ENCODE data around the gene POP4. TPM values are rescaled to one million over a fixed set of nuclear protein-coding genes. Genes with fewer than 3 reads are reported as not detected.

The POP4 gene
- total and polyA plus RNA-seq, 2 of the 8 experiments (the other 6 are each of a cell fraction or from before 2014, with no cell fraction given), result 29.1 to 41.5 TPM

GRCh38 chr19:29567366-29567915 is 38.6 kb upstream of the POP4 start:
- peaks cover 0 to 4% of the 10 kb centered on the region in 2 experiments for H4K20me1 ChIP-seq (replicated peaks in 1 of 2; ENCODE audit: control insufficient read depth in 1 of 2, insufficient read depth in 2 of 2, low read length in 2 of 2)
- no peak overlapping the region for H2BK5ac ChIP-seq (ENCODE audit: low read depth, low read length)
- no peak overlapping the region for H3K27ac ChIP-seq (ENCODE audit: low read depth, low read length)
- no peaks in the 10 kb centered on the region for H3K36me3 ChIP-seq (ENCODE audit: control insufficient read depth in 2 of 4, insufficient read depth in 4 of 4, low read length in 3 of 4)
- no peak for DNase-seq (ENCODE audit: low read depth in 1 of 2, low spot score in 2 of 2)
- no peak overlapping the region for H3K4me3 ChIP-seq (ENCODE audit: extremely low read depth in 1 of 4, insufficient read depth in 2 of 4, low read depth in 3 of 4, low read length in 4 of 4)
- H3K4me2 ChIP-seq (ENCODE audit: insufficient read depth in 1 of 2, low read depth in 2 of 2, low read length in 2 of 2), result no peak overlapping the region
- CTCF ChIA-PET (ENCODE audit: partially characterized antibody), result interaction anchor here (1.0 kb wide), 1 partner anchor 10 kb away, joined by 3 read pairs; no protein-coding TSS in a partner anchor
- no peak overlapping the region for H3K56ac ChIP-seq (replicated peaks; ENCODE audit: insufficient read length, low read depth, low read length)
- H2BK120ac ChIP-seq (replicated peaks; ENCODE audit: low read depth, low read length), result no peak overlapping the region
- H2BK12ac ChIP-seq (ENCODE audit: low read depth, low read length), result no peak overlapping the region
- H4K8ac ChIP-seq (ENCODE audit: extremely low read depth, insufficient read depth, low read length), result peak overlapping the region; percentile 79; the same call in 1 of the 2 replicates
- TF ChIP-seq JUND (IDR thresholded peaks at IDR 0.05; ENCODE audit: low read length), result no peak
- no peak for TF ChIP-seq CBX5 (IDR thresholded peaks at IDR 0.05; ENCODE audit: low read depth, low read length)
- no peaks in the 10 kb centered on the region for H3K79me2 ChIP-seq (ENCODE audit: control insufficient read depth in 1 of 2, insufficient read depth in 2 of 2, low read length in 2 of 2)
- H3K9ac ChIP-seq (replicated peaks in 1 of 4; ENCODE audit: extremely low read depth in 1 of 4, low read depth in 3 of 4, low read length in 3 of 4), result no peak overlapping the region
- no peak overlapping the region for H4K91ac ChIP-seq (replicated peaks; ENCODE audit: insufficient read length, low read length)
- FAIRE-seq, result no peak
- no peak overlapping the region for H2AK5ac ChIP-seq (ENCODE audit: low read depth, low read length)
- H3K18ac ChIP-seq (ENCODE audit: extremely low read depth, low read length), result no peak overlapping the region
- H3K23ac ChIP-seq (ENCODE audit: insufficient read length), result no peak overlapping the region
- H3K79me1 ChIP-seq (ENCODE audit: low read depth, low read length), result no peaks in the 10 kb centered on the region
- no peak overlapping the region for H3K4ac ChIP-seq (replicated peaks; ENCODE audit: insufficient read length, low read depth, low read length)
- H3K4me1 ChIP-seq (replicated peaks in 1 of 4; ENCODE audit: control insufficient read depth in 3 of 4, insufficient read depth in 4 of 4, low read length in 3 of 4), result peaks cover 0 to 10% (median 0%) of the 10 kb centered on the region in 4 experiments; a peak in 3 of 7 replicates
- no peaks in the 10 kb centered on the region; a peak in 1 of 7 replicates for H3K27me3 ChIP-seq (replicated peaks in 1 of 4; ENCODE audit: control insufficient read depth in 3 of 4, extremely low read depth in 1 of 4, insufficient read depth in 3 of 4, low read length in 3 of 4)
- 89% methylated on average over 1 of the region's 2 CpGs; no CpG with 5 or more reads in 1 of the 2 experiments for WGBS, 2 experiments (ENCODE audit: extremely low coverage in 1 of 2, insufficient coverage in 1 of 2, insufficient read length in 1 of 2, insufficient replicate concordance in 2 of 2, low coverage in 1 of 2, low lambda C conversion rate in 2 of 2, missing lambda C conversion rate in 1 of 2)
- H3K14ac ChIP-seq (ENCODE audit: insufficient read length), result no peak overlapping the region
- no peaks in the 10 kb centered on the region for H3K9me3 ChIP-seq (ENCODE audit: insufficient read depth in 2 of 2, low read depth in 1 of 2, low read length in 1 of 2)
- no peak overlapping the region for H2BK15ac ChIP-seq (ENCODE audit: low read length)
- no peak overlapping the region for H4K5ac ChIP-seq (ENCODE audit: insufficient read length, low read depth, low read length)
- POLR2A ChIA-PET (ENCODE audit: partially characterized antibody), result no interaction called here
- H3K23me2 ChIP-seq (ENCODE audit: low read depth, low read length), result no peaks in the 10 kb centered on the region
- H2AFZ ChIP-seq (ENCODE audit: low read length), result no peak overlapping the region
- no peak overlapping the region for H2BK20ac ChIP-seq (ENCODE audit: low read length)
